Left ventricle myocardium superior (tissue), 1 donor: ENCODE data around the gene INPP4B. TPM values are rescaled to one million over a fixed set of nuclear protein-coding genes. Genes with fewer than 3 reads are reported as not detected.
"Not testable (repeated sequence)": the region's sequence is repeated elsewhere in the genome, so short reads cannot be mapped to it uniquely, and the experiment has no call there.

ENCODE experiments used
- ATAC-seq: fragments of 200-7000 bp; cut with Tn5 transposase; one replicate; pipeline ENCODE4 v1.9.1; 2020; ENCODE audit warnings: mild to moderate bottlenecking, moderate library complexity
- DNase-seq: peaks from one replicate; pipeline ENCODE4 v3.0.0-alpha.2; 2020
- intact Hi-C: fragments of 100-400 bp; cut with micrococcal nuclease; formaldehyde crosslinking; loops from one replicate; pipeline ENCODE4 v1.11.0; 2022
- total RNA-seq: library from RNA; stranded (reverse); fragmentation: NEBNext Ultra II Directional; extraction: Animal tissue kit (Norgen Biotek cat#: 25700); gene quantifications from one replicate; pipeline ENCODE4 v1.2.1, GENCODE V29; 2021
- donor health status: DM: no; HTN: yes; CAD: no; lungs with severe emphysema.

The INPP4B gene
- total RNA-seq, 1 donor from 2014 or later: 15.5 TPM

DNA sequence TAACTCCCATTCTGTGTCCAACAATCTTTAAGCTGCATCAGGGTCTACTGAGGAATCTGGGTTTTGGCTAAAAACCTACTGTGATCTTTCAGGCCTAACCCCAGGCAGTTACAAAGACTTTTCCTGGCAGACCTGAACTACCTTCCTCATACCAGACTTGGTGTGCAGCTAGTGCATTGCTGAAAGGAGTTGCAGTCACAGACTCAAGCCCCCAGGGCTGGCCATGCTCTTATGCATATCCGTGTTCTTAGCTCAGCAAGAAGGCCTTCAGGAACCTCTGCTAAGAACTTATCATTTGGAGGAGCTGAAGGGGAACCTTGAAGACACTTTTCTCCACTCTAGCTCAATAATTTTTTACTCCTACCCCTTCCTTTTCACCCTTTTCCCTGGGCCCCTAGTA is 147.5 kb downstream of the INPP4B start:
- intact Hi-C loops: no loop called here
- no peak for ATAC-seq
- DNase-seq: no peak

DNA sequence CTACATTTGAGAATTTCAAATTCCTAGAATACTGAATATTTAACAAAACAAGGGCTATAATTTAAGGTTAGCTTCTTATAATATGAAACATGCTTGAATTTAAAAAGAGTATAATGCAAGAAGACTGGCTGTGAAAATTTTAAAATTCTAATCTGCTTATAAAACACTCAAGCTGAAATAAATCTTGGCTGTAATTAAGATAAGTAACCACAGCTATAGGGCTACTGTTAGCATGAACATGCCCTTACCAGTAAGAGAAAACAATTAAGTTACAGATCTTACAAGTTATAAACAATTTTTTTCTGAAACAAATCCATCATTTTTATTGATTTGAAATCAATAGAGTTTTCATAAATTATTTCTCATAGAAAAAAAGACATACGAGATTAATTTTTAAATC is 148.2 kb downstream of the INPP4B start:
- no peak for DNase-seq
- intact Hi-C loops: no loop called here
- ATAC-seq: no peak

- intact Hi-C loops: no loop called here
- ATAC-seq (no peak), DNase-seq (no peak)
These were observed 148.8 kb downstream of the INPP4B start for GRCh38 chr4:142697320-142697719.

- ATAC-seq: peak; percentile 85
- intact Hi-C loops: no loop called here
- DNase-seq: peak; percentile 28
These were observed 149.6 kb downstream of the INPP4B start for GRCh38 chr4:142696334-142697122.

- no peak for DNase-seq
- intact Hi-C loops: no loop called here
- ATAC-seq: peak; percentile 36
These were observed 155.5 kb downstream of the INPP4B start for GRCh38 chr4:142690406-142691163.

DNA sequence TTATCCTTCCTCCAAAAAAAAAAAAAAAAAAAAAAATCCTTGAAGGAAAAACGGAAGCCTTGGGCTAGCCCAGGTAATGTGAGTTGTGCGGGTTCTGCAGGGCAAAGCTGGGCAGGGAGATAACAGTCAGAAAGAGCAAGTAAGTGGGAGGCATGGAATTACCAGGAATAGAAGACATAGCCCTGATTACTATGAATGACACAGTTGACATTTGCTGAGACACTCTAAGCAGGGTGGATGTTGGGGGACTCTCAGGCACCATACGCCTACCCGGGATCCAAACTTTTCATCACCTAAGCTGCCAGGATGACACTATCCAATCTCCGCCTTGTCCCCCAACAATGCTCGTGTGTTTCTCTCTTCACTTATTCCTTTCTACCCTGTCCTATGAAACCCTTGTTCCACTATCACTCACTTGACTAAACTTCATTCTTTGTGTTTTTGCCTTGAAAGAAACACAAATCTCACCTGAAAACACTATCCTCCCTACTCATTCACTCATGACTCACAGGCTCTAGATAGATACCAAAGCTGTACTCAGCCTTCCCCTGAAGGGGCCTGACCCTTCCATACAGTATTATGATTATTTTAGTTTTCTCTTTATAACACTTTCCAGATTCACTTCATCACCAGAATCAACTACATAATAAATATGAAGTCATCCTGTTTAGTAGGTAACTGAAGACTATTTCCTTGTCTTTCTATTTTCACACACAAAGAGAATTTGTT is 158.4 kb downstream of the INPP4B start:
- DNase-seq: no peak
- intact Hi-C loops: no loop called here
- ATAC-seq: peak; percentile 77

DNA sequence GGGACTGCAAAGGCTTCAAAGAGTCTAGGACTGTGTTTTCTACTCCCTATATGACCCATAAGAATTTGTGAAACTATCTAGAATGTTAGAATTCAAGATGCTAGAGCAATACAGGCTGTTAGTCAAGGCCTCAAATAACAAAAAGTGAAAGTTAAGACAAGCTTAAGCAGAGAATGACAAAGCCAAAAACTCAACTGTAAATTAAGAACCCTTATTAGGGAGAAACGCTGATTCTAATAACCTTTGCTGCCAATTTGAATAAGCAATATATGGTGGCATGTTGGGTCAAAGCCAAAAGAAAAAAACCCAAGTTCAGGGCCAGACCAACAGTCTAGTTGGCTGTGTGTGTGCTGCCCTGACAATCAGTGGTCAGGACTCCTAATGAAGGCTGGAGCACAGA is 160.0 kb downstream of the INPP4B start:
- intact Hi-C loops: no loop called here
- no peak for ATAC-seq
- DNase-seq: no peak

- intact Hi-C loops: no loop called here
- ATAC-seq: no peak
- DNase-seq: no peak
These were observed 162.1 kb downstream of the INPP4B start for GRCh38 chr4:142683997-142684396.

DNA sequence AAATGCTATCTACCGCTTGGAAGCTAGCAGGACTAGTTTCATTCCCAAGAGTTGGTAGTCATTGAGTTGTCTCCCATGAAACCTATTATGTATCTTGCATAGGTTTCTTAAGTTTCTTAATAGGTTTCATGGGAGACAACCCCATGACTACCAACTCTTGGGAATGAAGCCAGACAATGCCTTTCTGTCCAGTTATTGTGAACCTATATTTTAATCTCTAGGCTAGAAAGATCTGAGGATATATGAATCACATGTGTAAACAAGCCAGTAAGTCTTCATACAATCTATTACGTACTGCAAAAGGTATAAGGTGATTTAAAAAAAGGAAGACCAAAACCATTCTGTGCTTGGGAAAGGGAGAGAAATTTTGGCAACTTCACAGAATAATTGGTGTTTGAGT is 162.6 kb downstream of the INPP4B start:
- DNase-seq (no peak), ATAC-seq (no peak)
- intact Hi-C loops: no loop called here

GRCh38 chr4:142671516-142671915 is 174.6 kb downstream of the INPP4B start:
- DNase-seq (no peak), ATAC-seq (no peak)
- intact Hi-C loops: no loop called here

GRCh38 chr4:142663828-142664227 is 182.3 kb downstream of the INPP4B start:
- ATAC-seq (no peak), DNase-seq (no peak)
- intact Hi-C loops: no loop called here

GRCh38 chr4:142660728-142661127 is 185.4 kb downstream of the INPP4B start:
- intact Hi-C loops: no loop called here
- ATAC-seq (no peak), DNase-seq (no peak)

GRCh38 chr4:142656178-142656577 is 189.9 kb downstream of the INPP4B start:
- DNase-seq (no peak), ATAC-seq (no peak)
- intact Hi-C loops: no loop called here

DNA sequence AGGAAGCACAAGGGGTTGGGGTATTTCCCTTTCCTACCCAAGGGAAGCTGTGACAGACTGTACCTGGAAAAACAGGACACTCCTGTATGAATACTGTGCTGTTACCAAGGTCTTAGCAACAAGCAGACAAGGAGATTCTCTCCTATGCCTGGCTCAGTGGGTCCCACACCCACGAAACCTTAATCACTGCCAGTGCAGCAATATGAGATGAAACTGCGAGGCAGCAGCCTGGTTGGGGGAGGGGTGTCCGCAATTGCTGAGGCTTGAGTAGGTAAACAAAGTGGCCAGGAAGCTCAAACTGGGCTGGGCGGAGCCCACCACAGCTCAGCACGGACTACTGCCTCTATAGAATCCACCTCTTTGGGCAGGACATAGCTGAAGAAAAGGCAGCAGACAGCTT is 197.7 kb downstream of the INPP4B start:
- ATAC-seq (no peak), DNase-seq (no peak)
- intact Hi-C loops: no loop called here

GRCh38 chr4:142645475-142646108 is 200.5 kb downstream of the INPP4B start:
- peak; percentile 95 for ATAC-seq
- no peak for DNase-seq
- intact Hi-C loops: no loop called here

GRCh38 chr4:142644628-142645027 is 201.5 kb downstream of the INPP4B start:
- peak; percentile 90 for ATAC-seq

DNA sequence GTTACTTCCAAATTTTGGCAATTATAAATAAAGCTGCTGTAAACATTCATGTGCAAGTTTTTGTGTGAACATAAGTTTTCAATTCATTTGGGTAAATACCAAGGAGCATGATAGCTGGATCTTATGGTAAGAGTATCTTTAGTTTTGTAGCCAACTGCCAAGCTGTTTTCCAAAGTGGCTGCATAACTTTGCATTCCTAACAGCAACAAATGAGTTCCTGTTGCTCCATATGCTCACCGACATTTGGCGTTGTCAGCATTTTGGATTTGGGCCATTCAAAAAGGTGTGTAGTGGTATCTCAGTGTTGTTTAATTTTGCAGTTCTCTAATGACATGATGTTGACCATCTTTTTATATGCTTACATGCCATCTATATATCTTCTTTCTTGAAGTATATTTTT is 208.5 kb downstream of the INPP4B start:
- DNase-seq (no peak), ATAC-seq (no peak)
- intact Hi-C loops: no loop called here

More at GRCh38 chr4:142644628-142645027, 201.5 kb downstream of the INPP4B start:
- DNase-seq, intact Hi-C loops: not testable (repeated sequence)

DNA sequence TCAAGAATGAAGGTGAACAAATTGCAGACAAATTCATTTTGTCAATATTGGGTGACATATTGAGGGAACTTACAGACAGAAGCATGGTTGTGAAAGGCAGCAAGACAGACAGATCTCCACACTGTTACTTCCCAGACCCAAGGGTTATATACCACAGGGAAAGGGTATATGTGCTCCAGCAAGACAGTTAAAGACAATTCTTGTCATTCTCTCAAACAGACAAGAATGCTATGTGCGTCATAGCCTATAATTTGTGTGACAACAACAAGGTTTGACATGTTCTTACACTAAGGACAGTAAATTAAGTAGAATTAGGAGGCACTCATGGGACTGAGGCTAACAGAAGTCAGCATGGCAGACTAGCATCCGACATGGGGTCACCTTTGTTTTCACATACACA is 214.3 kb downstream of the INPP4B start:
- ATAC-seq (no peak), DNase-seq (no peak)
- intact Hi-C loops: no loop called here

- no peak for DNase-seq
- intact Hi-C loops: no loop called here
- no peak for ATAC-seq
These were observed 230.8 kb downstream of the INPP4B start for GRCh38 chr4:142615324-142615665.
